HG03103 (cell line): ENCODE measurements around the gene KATNIP.

Source experiments
- ATAC-seq: cut with Tn5 transposase; IDR thresholded peaks from one replicate; pipeline ENCODE4 v1.9.1; 2021; ENCODE audit warnings: low read depth; ENCODE audit not compliant: unreplicated experiment

The KATNIP gene

DNA sequence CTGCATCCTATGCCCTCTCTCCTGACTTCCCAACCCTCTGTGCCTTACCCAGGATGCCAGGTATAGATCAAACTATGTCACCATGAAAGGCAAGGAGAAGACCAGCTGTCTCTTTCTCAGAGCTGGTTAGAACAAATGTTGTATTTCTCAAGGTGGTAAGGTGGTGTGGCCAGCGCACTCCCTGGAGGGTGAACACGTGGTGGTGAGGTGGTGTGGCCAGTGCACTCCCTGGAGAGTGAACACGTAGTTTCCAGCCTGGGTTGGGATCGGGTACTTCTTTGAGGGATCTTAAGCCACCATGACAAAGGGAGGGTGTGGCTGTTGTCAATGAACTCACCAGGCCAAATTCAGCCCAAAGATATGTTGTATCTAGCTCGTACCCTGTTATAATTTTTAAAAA is 26.8 kb downstream of the KATNIP start:
- no peak for ATAC-seq

DNA sequence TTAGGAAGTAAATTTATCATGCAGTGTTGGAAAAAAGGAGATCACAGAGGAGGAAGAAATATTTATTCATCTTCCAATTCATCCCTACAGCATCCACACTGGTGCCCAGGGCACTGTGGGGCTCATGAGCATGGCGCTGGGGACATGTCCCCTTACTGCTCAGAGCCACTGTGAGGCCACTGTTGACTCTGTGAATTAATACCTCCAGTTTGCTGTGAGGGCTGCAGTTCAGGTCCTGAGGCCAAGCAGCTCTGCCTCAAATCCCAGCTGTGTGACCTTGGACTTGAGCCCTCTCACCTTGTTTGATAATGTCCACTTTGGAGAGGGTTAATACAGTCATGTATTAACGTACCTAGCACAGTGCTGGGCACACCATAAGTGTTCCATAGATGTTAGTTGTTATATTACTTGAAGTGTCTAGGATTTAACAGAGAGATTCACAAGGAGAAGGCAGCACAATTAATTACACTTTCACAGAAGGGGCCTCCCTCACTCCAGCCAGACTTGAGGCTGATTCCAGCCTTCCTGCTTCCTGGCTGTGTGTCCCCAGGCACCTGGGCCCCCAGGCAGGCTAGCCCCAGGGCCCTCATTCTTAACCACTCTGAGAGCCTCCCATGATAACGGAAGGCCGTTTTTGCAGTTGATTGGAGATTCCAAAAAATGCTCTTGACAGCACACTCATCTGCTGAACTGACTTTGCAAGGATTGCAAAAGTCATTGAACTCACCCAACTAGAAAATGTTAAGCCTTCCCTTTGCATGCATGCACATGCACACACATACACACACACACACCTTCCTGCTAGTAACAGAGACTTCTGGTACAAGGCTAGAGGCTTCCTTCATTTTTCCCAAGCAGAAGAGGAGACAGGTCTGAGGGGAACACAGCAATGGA is 29.4 kb downstream of the KATNIP start:
- ATAC-seq = no peak

DNA sequence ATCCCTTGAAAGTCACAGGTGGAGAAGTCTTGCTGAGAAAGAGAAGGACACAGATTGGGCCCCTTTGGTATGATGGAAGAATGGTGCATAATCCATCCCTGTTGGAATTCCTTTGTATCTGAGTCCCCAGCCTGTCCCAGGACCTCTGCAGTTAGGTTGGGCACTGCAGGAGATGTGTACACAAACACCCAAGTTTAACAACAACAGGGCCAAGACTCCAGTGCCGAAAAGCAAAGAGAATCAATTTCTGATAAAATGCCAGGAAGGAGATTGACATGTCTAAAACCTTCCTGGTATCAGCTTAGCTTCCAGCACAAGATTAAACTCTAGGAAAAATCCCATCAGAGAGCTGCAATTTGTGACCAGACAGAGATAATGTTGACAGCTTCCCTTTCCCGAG is 32.9 kb downstream of the KATNIP start:
- ATAC-seq = no peak

- no peak for ATAC-seq
Observed at GRCh38 chr16:27583634-27584033, 33.7 kb downstream of the KATNIP start.

DNA sequence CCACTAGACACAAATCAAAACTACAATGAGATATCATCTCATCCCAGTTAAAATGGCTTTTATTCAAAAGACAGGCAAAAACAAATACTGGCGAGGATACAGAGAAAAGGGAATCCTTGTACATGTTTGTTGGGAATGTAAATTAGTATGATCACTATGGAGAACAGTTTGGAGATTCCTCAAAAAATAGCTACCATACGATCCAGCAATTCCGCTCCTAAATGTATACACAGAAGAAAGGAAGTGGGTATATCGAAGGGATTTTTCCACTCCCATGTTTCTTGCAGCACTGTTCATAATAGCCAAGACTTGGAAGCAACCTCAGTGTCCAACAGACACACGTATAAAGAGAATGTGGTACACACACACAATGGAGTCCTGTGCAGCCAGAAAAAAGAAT is 35.3 kb downstream of the KATNIP start:
- ATAC-seq = no peak

DNA sequence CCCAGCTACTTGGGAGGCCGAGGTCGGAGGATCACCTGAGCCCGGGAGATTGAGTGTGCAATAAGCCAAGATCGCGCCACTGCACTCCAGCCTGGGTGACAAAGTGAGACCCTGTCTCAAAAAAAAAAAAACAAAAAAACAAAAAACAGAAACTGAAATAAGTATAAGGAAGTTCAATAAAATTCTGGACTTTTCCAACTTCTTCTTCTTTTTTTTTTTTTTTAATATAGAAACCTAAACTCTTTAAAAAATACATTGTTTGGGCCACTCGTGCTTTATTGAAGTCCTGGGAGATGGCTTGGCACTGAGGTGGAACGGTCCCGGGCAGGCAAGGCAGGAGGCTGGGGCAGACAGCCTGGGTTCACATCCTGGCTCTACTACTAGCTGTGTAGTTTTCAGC is 36.8 kb downstream of the KATNIP start:
- no peak for ATAC-seq

DNA sequence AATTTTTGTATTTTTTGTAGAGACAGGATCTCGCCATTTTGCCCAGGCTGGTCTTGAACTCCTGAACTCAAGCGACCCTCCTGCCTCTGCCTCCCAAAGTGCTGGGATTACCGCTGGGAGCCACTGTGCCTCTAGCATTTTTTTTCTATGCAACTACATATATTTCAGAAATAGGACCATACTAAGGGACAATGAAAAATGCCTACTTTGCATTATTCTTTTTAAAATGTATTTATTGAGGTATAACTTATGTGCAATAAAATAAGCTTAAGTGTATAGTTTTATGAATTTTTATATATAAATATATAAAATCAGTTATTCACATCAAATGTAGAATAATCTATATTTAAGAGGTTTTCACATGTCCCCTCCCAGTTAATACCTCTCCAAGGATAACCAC is 38.1 kb downstream of the KATNIP start:
- no peak for ATAC-seq

DNA sequence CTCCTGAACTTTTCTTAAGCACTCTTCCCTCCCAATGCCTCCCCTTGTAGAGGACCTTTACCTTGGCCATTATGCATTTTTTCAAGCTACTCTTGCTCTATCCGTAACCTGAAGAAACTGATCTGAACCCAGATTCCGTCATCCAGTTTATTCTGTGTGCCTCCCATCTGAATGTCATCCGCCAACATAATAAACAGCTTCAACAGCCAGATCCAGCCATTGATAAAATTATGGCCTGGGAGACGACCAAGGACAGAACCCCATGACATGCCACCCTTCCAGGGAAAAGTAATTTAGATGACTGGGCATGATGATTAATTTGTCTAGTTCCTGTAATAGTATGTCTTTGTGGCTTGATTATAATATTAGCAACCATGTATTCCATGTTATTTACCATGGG is 41.9 kb downstream of the KATNIP start:
- no peak for ATAC-seq

DNA sequence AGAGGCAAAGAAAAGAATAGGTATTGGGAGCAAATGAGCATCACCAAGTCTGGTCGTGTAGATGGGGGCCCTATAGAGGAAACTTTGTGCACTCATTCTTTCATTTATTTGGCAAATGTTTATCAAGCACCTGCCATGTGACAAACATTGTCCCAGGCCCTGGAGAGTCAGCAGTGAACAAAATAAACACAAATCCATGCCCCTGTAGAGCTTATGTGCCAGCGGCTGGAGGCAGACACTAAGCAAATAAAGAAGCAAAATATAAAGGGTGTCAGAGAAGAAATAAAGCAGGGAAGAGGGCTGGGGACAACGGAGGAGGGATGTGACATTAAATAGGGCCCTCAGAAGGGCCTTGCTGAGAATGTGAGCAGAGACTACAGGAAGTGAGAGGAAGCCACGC is 45.5 kb downstream of the KATNIP start:
- no peak for ATAC-seq

DNA sequence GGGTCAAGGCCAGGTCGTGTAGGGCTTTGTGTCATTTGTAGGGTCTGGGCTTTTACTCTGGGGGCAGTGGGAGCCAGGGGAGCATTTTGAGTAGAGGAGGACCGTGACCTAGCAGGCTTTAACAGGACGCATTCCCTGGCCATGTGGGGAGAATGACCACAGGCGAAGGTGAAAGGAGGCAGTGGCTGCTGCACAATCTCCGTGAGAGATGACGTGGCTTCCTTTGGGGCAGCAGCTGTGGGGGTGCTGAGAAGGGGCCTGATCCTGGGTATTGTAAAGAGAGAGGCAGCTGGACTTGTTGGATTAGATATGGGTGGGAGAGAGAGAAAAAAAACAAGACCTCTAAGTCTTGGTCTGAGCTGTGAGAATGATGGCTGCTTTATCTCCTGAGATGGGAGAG is 46.0 kb downstream of the KATNIP start:
- no peak for ATAC-seq

- no peak for ATAC-seq
Observed at GRCh38 chr16:27596411-27596810, 46.5 kb downstream of the KATNIP start.

DNA sequence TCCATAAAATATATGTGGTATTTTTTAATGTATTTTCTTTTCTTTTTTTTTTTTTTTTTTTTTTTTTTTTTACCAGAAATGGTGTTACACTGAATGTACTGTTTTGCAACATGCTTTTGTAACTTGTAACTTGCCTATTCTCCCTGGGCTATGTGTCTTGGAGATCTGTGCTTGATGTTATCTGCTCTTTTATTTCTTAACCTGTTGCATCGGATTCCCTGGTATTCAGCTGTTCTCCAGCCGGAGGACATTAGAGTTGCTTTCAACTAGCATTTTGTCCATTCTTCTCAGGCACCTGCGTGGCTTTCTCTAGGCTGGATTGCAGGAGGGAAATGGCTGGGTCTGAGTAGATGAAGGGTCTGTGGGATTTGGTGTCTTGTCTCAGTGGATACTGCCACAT is 47.4 kb downstream of the KATNIP start:
- no peak for ATAC-seq

GRCh38 chr16:27598220-27598619 is 48.3 kb downstream of the KATNIP start:
- no peak for ATAC-seq

DNA sequence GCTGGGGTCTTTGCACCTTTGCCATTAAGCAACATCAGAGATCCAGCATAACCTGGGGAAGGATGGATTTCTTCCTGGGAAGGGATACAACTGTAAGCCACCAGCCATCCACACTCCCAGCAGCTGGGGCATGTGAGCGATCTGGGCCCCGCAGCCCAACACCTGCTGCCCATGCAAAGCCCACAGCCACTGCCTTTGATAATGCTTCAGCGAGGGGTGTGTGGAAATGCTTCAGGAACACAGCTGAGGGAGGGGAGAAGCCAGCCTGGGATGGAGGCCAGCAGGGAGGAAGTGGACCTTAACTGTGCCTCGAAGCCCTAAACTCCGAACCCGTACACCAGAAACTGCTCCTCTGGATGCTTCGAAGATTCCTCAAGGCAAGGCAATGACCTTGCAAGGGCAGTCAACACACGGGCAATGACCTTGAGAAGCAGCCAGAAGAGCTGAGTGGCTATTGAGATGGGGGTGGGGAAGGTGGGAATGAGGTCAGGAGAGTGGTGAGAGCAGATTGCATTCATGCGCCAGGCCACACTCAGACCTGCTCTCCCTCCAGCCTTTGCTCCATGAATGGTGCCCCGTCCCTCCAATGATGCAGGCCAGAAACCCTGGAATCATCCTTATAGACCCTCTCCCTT is 49.1 kb downstream of the KATNIP start:
- ATAC-seq = no peak

GRCh38 chr16:27599606-27600005 is 49.7 kb downstream of the KATNIP start:
- ATAC-seq = no peak
